GM08714 (cell line): Measurements from ENCODE around the gene SMARCA2.

Experiments used
- H3K4me3 ChIP-seq: fragments of 200-500 bp; sonication (Bioruptor generic); 2 replicates; pipeline ENCODE4 v1.5.1; 2014; ENCODE audit warnings: mild to moderate bottlenecking, low read length, inconsistent platforms
- ZNF274 ChIP-seq: IDR thresholded peaks from 2 replicates; pipeline ENCODE4 v1.6.1; 2012; ENCODE audit warnings: mild to moderate bottlenecking, low read depth, low read length

The SMARCA2 gene

GRCh38 chr9:2193552-2193951 is 178.4 kb downstream of the SMARCA2 start:
- no peak for TF ChIP-seq ZNF274

GRCh38 chr9:2195211-2195610 is 180.1 kb downstream of the SMARCA2 start:
- TF ChIP-seq ZNF274: no peak

More at GRCh38 chr9:2193552-2193951, 178.4 kb downstream of the SMARCA2 start:
- H3K4me3 ChIP-seq: no peak overlapping the region

DNA sequence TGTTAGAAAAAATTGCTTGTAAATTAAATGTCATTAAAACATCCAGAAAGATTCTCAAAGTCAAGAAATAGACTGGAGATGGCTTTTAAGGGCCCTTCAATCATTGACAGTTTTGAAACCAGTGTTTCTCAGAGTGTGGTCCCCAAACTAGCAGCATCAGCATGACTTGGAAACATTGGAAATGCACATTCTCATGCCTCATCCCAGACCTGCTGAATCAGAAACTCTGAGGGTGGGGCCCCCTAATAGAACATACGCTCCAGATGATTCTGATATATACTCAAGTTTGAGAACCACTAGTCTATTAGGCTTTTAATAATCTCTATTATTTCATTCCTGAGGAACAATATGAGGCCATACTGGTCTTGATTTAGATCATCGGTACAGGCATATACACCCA is 181.6 kb downstream of the SMARCA2 start:
- no peak overlapping the region for H3K4me3 ChIP-seq
- no peak for TF ChIP-seq ZNF274

More at GRCh38 chr9:2195211-2195610, 180.1 kb downstream of the SMARCA2 start:
- H3K4me3 ChIP-seq: no peak overlapping the region

DNA sequence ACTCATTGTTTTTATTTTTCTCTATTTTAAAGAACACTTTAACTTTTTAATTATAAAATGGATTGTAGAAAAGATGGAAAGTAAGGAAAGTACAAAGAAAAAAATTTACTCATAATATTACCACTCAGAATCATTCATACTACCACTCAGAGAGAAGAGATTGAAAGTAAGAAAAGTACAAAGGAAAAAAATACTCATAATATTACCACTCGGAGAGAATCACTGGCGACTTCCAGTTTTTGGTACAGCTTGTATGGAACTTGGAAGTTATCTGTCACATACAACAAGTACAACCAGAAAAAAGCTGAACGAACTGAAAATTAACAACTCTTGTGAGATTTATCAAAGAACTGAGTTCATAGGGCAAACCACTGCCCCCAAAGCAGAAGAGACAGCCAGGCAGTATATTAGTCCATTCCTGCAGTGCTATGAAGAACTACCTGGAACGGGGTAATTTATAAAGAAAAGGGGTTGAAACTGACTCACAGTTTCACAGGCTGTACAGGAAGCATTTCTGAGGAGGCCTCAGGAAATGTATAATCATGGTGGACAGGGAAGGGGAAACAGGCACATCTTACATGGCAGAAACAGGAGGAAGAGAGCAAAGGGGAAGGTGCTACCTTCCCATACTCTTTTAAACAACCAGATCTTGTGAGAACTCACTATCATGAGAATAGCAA is 183.9 kb downstream of the SMARCA2 start:
- H3K4me3 ChIP-seq: no peak overlapping the region
- TF ChIP-seq ZNF274: no peak

- no peak overlapping the region for H3K4me3 ChIP-seq
- no peak for TF ChIP-seq ZNF274
Measured at GRCh38 chr9:2199999-2200796, 185.1 kb downstream of the SMARCA2 start.

DNA sequence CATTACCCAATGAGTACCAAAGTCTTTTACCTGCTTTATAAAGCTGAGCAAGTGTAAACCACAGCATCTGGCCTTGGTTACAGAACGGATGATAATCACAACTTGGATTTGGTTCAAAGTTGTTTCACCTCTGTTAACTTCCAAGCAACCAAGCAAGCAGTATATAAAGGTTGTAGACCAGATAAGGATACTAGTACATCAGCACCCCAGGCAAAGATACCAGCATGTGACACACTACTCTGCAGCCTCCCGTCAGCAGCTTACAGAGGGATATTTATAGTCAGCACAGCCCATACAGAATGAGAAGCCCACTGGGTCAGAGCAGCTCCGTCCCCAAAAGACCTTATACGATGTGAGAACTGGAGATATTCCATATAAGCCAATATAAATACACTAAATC is 193.3 kb downstream of the SMARCA2 start:
- no peak for TF ChIP-seq ZNF274
- H3K4me3 ChIP-seq: no peak overlapping the region

- TF ChIP-seq ZNF274: no peak
Measured at GRCh38 chr9:2208991-2209390, 193.8 kb downstream of the SMARCA2 start.

DNA sequence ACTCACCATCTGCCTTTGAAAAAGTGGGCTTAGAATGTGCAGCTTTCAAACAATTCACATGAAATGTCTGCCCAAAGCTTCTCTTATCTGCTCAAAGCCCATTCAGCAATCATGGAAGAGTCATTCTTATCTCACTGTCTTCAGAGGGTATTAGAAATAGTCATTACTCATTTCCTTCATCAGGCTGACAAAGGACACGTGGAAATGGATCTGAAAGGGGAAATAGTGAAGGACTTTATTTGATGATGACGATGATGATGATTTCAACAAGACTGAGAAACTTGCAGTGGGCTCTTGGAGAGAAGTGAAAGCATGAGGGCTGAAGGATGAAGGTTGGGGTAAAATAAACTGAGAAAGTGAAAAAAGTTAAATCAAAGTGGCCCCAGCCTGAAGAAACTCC is 194.3 kb downstream of the SMARCA2 start:
- no peak overlapping the region for H3K4me3 ChIP-seq
- no peak for TF ChIP-seq ZNF274

More at GRCh38 chr9:2208991-2209390, 193.8 kb downstream of the SMARCA2 start:
- no peak overlapping the region for H3K4me3 ChIP-seq

GRCh38 chr9:2210201-2210600 is 195.1 kb downstream of the SMARCA2 start:
- TF ChIP-seq ZNF274: no peak
- no peak overlapping the region for H3K4me3 ChIP-seq

DNA sequence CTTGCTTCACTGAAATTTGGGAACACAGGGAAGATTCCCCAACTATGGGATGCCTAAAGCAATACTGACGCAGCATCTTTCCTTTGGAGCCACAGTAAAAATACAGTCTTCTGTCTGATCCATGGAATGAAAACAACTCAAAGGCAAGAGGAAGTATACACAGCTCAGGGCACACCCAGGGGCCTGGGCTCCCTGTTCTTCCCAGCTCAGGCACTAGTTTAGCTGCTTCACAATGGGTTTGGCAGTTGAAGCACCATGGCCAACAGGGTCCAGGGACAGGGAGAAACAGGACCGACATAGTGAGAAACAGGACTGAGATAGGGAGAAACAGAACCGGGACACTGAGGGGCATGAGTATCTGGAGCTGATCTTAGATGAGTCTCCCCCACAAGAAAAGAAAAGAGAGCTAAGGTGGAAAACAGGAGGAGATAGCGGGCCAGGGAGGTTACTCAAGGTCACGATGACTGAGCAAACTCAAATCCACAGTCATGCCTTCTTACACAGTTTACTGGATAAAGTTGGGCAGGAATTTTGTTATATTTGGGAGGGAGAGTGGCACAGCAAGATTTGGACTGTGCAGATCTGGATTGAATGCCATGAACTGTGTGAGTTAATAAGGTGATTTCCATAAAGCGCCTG is 198.8 kb downstream of the SMARCA2 start:
- no peak for TF ChIP-seq ZNF274
- H3K4me3 ChIP-seq: no peak overlapping the region

DNA sequence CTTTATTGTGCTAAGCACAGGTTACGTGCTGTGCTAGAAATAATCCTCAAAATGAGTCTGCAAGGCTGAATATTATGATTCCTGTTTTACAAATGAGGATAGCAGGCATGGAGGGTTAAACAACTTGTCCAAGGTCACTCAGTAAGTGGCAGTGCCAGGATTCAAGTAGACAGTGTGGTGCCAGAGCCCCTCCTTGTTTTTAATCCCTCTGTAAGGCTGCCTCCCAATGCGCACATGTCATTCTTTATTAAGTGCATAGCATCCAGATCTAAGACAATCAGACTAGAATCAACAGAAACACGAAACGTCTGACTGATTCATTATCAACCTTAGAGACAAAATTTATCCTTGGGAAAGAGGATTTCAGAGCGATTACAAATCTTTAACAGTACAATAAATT is 199.6 kb downstream of the SMARCA2 start:
- TF ChIP-seq ZNF274: no peak
- no peak overlapping the region for H3K4me3 ChIP-seq

DNA sequence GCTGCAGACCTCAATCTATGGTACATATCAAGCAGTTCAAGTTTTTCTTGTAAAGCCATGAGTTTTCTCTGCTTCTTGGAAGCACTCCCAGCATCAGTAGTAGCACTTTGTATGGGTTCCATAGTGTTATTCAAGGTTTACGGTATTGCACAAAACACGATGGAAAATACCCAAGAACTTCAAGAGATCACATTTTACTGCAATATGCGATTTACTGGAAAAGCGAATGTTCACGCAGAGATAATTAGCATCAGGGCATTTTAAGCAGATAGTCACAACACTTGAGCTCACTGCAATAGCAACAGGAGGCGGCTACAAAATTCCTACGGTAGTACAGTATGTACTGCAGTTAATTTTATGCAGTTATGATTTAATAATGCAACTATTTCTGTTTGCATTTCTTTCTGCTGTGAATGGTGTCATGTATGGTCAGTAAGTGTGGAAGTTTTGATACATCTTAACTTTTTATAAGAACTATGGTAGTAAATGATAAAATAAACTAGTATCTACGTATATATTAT is 200.8 kb downstream of the SMARCA2 start:
- TF ChIP-seq ZNF274: no peak
- H3K4me3 ChIP-seq: no peak overlapping the region

DNA sequence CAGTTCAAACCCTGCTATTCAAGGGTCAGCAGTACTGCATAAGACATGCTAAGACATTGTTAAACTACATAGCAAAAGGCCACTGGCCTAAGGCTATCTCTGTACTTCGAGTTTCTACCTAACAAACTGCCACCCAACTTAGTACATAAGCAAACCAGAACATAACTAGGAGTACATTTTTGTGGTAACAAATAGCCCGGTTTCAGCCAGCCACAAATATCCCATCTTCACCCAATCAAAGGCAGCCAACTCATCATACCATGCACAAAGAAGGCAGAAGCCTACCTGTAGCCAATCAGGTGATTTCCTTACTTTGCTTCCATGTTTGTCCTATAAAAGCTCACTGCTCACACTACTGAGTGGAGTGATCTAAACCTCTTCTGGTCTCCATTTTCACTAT is 201.4 kb downstream of the SMARCA2 start:
- TF ChIP-seq ZNF274: no peak
- H3K4me3 ChIP-seq: no peak overlapping the region

DNA sequence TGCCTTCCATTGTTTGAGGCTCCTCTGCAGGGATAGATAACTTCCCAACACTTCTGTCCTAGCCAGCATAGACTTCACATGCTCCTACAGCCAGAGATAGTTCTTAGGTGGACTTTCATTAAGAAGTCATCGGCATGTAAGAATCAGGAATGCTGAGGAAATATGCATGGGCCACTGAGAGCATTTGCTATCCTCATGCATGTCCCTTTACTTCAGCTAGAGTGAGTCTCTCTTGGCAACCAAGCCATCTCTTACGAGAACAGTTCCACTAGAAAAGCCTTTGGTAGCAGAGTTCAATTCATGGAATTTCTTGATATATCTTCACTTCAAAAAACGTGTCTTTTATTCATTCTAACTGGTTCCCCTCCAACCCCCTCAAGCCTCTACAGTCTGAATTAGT is 202.4 kb downstream of the SMARCA2 start:
- no peak for TF ChIP-seq ZNF274
- no peak overlapping the region for H3K4me3 ChIP-seq

- no peak for TF ChIP-seq ZNF274
- no peak overlapping the region for H3K4me3 ChIP-seq
Measured at GRCh38 chr9:2220036-2220435, 204.9 kb downstream of the SMARCA2 start.
